GM21447 (cell line): ENCODE measurements around the gene RAB7A.

ENCODE experiments used
- ATAC-seq: cut with Tn5 transposase; IDR thresholded peaks from one replicate; pipeline ENCODE4 v1.9.1; 2021; ENCODE audit not compliant: unreplicated experiment

Gene RAB7A

DNA sequence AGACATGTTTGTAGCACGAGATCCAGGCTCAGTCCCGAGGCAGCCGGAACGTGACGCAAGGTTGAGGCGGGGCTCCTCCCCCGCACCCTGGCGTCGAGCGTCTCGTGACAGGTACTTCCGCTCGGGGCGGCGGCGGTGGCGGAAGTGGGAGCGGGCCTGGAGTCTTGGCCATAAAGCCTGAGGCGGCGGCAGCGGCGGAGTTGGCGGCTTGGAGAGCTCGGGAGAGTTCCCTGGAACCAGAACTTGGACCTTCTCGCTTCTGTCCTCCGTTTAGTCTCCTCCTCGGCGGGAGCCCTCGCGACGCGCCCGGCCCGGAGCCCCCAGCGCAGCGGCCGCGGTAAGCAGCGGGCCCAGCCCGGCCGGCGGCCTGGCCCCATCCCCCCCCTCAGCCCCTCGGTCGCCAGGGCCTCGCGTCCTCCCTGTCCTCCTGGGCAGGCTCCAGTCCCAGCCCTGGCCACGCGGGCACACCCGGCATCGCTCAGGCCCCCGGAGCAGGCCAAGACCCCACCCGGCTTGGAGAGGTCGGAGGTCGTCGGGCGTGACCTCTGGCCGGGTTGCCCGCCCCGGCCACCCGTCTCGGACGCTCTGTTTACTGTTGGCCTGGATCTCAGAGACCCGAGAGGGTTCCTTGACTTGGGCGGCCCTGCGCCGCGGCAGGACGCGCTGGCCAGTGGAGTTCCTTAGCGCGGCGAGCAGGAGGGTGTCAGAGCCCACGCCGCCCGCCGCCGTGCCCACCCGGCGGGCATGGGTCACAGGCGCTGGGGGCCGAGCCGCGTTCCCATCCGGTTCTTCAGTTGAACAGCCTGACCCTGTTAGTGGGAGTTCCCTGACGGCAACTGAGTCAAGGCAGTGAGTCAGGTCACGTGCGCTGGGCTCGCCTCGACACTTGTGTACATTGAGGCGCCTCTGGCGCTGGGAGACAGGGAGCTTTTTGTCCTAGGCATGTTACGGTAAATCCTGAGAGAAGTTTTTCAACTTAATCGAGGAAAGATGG is at the start of gene RAB7A:
Gene RAB7A, plus strand, starts transcription at position 161 of the 994 bp plus-strand sequence. CDS start 69,185 bp downstream, outside the sequence.
- ATAC-seq = peak; percentile 95

GRCh38 chr3:128679338-128679737 is 46.6 kb upstream of the RAB7A start:
- ATAC-seq = no peak

GRCh38 chr3:128680603-128681368 is 45.2 kb upstream of the RAB7A start:
- peak; percentile 94 for ATAC-seq

- no peak for ATAC-seq
Measured at GRCh38 chr3:128681369-128681829, 44.6 kb upstream of the RAB7A start.

GRCh38 chr3:128683957-128684356 is 42.0 kb upstream of the RAB7A start:
- ATAC-seq = no peak

GRCh38 chr3:128684986-128685726 is 40.8 kb upstream of the RAB7A start:
- ATAC-seq = no peak

DNA sequence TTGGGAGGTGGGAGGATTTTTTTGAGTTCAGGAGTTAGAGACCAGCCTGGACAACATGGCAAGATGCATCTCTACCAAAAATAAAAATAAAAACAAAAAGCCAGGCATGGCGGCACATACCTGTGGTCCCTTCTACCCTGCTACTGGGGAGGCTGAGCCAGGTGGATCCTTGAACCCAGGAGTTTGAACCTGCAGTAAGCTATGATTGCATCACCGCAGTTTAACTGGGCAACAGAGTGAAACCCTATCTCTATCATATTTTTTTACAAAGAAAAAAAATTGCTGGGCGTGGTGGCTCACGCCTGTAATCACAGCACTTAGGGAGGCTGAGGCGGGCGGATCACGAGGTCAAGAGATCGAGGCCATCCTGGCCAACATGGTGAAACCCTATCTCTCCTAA is 39.5 kb upstream of the RAB7A start:
- ATAC-seq = no peak

DNA sequence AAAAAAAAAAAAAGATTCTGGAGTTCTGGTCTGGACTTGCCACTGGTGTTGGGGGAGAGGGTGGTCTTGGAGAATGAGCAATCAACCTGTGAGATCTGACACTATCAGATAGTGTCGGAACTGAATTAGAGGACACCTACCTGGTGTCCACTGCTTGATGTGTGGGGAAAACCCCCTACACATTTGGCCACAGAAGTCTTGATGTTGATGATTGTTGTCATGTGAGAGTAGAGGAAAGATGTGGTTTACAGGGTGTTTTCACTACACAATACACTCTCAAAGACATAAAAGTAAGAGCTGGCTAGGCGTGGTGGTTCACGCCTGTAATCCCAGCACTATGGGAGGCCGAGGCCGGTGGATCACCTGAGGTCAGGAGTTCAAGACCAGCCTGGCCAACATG is 36.9 kb upstream of the RAB7A start:
- ATAC-seq = no peak

DNA sequence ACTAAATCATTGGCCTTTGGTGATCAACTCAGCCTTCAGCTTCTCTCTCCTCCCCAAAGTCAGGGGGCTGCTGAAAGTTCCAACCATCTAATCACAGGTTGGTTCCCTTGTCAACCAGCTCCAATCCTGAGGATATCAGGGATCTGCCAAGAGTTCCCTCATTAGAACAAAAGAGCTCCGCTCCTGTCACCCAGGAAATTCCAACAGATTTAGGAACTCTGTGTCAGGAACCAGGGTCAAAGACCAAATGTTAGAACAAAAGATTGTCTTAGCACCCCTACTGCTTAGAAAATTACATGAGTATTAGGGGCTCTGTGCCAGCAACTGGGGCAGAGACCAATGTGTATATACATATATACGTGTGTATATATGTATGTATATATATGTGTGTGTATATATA is 32.3 kb upstream of the RAB7A start:
- no peak for ATAC-seq

DNA sequence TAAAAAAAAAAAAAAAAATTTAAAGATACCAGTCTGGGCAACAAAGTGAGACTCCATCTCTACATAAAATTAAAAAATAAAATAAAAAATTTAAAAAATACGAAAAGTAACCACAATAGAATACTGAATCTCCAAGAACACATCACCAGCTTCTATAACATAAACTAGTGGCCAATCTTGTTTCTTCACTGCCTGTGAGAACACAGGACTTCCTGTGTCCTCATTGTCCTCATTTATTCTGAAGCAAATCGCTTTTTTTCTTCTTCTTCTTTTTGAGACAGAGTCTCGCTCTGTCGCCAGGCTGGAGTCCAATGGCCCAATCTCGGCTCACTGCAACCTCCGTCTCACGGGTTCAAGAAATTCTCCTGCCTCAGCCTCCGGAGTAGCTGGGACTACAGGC is 28.6 kb upstream of the RAB7A start:
- ATAC-seq = no peak

DNA sequence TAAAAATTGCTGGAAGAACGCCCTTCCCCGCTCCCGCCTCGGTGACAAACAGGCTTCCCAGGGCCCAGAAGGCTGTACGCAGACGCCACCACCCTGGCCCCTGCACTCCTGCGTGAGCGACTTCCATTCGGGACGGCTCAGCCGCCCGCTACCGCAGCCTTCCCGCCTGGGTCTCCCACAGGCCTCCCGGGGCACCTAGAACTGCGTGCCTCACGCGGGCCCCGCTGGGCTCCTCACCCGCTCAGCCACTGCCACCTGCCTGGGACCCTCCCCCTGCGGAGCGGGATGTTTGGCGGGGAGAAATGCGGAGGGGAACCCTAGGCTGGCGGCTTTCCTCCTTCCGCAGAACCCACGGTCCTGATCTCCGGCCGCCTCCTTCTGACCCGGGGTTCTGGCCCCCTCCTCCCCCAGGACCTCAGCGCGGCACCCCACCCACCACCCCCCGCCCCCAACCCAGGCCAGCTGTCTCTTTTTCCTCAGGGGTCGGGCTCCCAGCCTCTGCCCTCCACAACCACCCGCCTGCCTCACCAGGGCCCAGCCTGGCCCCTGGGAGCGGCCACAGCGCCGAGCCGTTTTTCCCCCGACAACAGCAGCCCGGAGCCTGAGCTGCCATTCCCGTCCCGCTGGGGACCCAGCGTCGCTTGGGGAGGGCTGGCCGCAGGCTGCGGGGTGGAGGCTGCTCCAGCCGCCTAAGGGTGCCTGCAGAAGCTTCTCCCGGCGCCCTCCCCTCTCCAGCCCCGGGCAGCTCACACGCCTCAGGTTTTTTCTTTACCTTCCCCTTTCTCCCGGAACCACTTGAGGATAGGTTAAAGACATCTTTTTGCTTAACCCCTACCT is 27.6 kb upstream of the RAB7A start:
- ATAC-seq = no peak

- no peak for ATAC-seq
Measured at GRCh38 chr3:128701342-128702212, 24.4 kb upstream of the RAB7A start.

DNA sequence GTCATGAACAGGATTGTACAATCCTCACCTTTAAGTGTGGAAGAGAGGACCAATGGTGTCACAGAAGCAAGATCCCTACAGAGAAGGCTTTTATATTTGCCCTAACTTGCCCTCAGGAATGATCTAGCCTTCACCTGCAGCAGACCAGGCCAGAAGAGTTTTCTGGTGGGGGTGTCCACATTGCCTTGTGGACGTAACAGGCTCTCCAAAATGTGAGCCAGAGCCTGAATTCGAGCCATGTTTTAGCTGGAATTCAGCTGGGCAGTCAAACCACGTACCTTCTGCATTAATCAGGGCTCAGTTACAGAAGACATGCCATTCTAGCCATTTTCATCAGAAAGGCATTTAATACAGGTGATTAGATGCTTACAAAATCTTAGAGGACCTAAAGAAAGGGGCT is 23.6 kb upstream of the RAB7A start:
- no peak for ATAC-seq

DNA sequence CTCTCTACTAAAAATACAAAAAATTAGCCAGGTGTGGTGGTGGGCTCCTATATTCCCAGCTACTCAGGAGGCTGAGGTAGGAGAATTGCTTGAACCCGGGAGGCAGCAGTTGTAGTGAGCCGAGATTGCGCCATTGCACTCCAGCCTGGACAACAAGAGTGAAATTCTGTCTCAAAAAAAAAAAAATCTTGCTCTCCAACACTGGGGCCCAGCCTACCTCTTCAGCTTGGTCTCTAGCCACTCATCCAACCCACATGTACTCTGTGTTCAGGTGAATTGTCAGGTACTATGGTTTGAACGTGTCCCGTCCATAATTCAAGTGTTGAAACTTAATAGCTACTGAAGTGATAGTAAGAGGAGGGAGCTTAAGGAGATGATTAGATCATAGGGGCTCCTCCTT is 22.4 kb upstream of the RAB7A start:
- no peak for ATAC-seq

DNA sequence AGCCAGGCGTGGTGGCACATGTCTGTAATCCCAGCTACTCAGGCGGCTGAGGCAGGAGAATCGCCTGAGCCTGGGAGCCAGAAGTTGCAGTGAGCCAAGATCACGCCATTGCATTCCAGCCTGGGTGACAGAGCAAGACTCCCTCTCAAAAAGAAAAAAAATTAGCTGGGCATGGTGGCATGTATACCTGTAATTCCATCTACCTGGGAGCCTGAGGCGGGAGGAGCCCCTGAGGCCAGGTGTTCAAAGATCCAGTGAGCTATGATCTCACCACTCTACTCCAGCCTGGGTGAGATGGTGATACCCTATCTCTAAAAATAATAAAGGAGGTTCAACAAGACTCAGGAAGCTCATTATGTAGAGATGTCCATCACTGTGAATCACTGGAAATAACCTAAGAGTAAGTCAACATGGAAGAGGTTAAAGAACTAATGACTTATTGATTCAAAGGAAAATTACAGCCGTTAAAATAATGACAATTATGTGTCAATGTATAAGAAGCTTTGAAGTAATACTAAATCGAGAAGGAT is 19.8 kb upstream of the RAB7A start:
- no peak for ATAC-seq

- ATAC-seq = no peak
Measured at GRCh38 chr3:128707928-128708494, 18.0 kb upstream of the RAB7A start.

- ATAC-seq = no peak
Measured at GRCh38 chr3:128709038-128709437, 16.9 kb upstream of the RAB7A start.

DNA sequence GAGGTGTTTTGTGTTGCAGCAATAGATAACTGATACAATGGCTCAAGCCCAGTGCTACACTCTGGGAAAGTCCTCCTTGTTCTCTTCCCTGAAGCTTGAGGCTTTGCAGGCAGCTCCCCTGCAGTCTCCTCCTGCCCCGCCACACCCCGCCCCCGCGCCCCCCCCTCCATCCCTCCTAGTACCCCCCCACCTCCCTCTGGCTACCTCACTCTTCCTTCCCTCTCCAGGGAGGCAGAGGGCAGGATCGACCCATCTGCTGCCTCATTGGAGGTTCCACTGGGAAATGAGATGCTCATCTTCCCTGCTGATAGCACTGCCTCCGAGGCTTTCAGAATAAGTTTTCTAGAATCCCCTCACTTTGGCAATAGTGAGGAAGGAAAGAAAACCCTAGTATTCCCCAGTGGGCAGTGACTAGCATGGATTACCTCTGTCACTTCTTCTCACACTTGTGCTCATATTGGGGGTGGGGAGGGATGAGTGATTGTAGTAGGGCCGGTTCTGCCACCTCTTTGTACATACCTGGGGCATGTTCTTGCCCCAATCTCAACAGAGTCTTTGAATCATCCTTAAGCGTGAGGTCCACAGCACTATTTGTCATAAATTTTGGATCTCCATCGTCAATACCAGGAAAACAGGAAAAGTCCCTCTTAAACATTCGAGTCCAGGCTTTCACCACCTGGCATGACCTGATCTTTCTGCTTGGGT is 16.3 kb upstream of the RAB7A start:
- no peak for ATAC-seq
